ENCODE data around the gene AZIN2.

- TF ChIP-seq CTCF (IDR thresholded peaks at IDR 0.05), result no peak
- TF ChIP-seq POLR2A (IDR thresholded peaks at IDR 0.05), result no peak
Observed at GRCh38 chr1:33141781-33142180, 60.8 kb downstream of the AZIN2 start.
